Adrenal gland (tissue), 12 donors: ENCODE results near the gene SF3B2. TPM values are rescaled to one million over a fixed set of nuclear protein-coding genes. Genes with fewer than 3 reads are reported as not detected.

ENCODE experiments used
- DNase-seq, 7 donors: peaks; one replicate each; pipeline ENCODE4 v3.0.0-alpha.2; 2019 to 2020
- H3K27ac ChIP-seq, 5 donors: fragments of 200-600 bp; sonication (generic) in 4 of 5; 1 replicate in 3 of 5; 2 replicates in 2 of 5; pipeline versions ENCODE4 v1.5.1 to v1.8.0; 2016 to 2020; ENCODE audit warnings: mild to moderate bottlenecking in 1 of 5
- H3K27me3 ChIP-seq: fragments of 200-600 bp; 2 replicates; pipeline ENCODE4 v1.8.0; 2021
- H3K36me3 ChIP-seq, 2 donors: fragments of 200-600 bp; replicated peaks in 1 of 2; 1 replicate in 1 of 2; 2 replicates in 1 of 2; pipeline versions ENCODE4 v1.5.1 to v1.8.0; 2018 to 2022
- H3K4me1 ChIP-seq, 2 donors: fragments of 200-600 bp; replicated peaks in 1 of 2; 1 replicate in 1 of 2; 2 replicates in 1 of 2; pipeline versions ENCODE4 v1.5.1 to v1.8.0; 2018 to 2021
- H3K4me3 ChIP-seq, 4 donors: fragments of 200-600 bp; sonication (generic) in 3 of 4; one replicate each; pipeline ENCODE4 v1.5.1; 2016 to 2018
- H3K9me3 ChIP-seq, 3 donors: fragments of 200-600 bp; sonication (generic) in 1 of 3; replicated peaks in 1 of 3; 1 replicate in 2 of 3; 2 replicates in 1 of 3; pipeline versions ENCODE4 v1.5.1 to v1.8.0; 2016 to 2021
- POLR2A ChIP-seq, 2 donors: fragments of 450-650 bp; IDR thresholded peaks; one replicate each; pipeline ENCODE4 v1.6.1; 2017; ENCODE audit warnings: antibody characterized with exemption in 2 of 2, mild to moderate bottlenecking in 2 of 2, moderate library complexity in 1 of 2
- WGBS, 4 donors: extraction: QIAGEN DNeasy Blood & Tissue Kit in 2 of 4; methylation state at CpG; one replicate each; pipeline versions ENCODE4 v1.1.5 to v1.1.7; 2013 to 2017; 5-methylcytosine and 5-hydroxymethylcytosine counted together
- intact Hi-C, 2 donors: fragments of 100-400 bp; cut with DNase I; formaldehyde crosslinking; loops; one replicate each; pipeline versions ENCODE4 v1.14.1 to v1.15.0; 2022 to 2023
- polyA plus RNA-seq, 3 donors: library from polyadenylated mRNA; stranded (reverse); fragments of 200-250 nt in 2 of 3; fragments of 350-450 nt in 1 of 3; fragmentation: Illumina TruSeq in 1 of 3; extraction: RNeasy Lipid Tissue Mini Kit (QIAGEN cat#74804) in 1 of 3; gene quantifications; one replicate each; pipeline ENCODE4 v1.2.3, GENCODE V29; 2013 to 2014
- total RNA-seq, 9 donors: library from RNA; depleted of rRNA in 4 of 9; stranded (reverse); fragments of >200 nt in 4 of 9; fragments of 120-200 nt in 1 of 9; fragmentation: NEBNext Ultra II Directional in 1 of 9; extraction: Animal tissue kit (Norgen Biotek cat#: 25700) in 1 of 9; gene quantifications; one replicate each; pipeline versions ENCODE4 v1.1.0 to v1.2.4, GENCODE V29; 2013 to 2023
- TF ChIP-seq, protein P1 (sequence below), 6 experiments: fragments of 450-650 bp in 4 of 6; fragments of 200-600 bp in 2 of 6; sonication (generic) in 1 of 6; IDR thresholded peaks; 1 replicate in 5 of 6; 2 replicates in 1 of 6; pipeline versions ENCODE4 v1.5.1 to v1.8.0; 2016 to 2021; ENCODE audit warnings: antibody characterized with exemption in 6 of 6, mild to moderate bottlenecking in 2 of 6, moderate library complexity in 1 of 6
- donor health status: healthy with polysubstance abuse.
- donor health status: Bipolar disorder and iron deficiency.
- donor health status: DM: yes; HTN: yes; CAD: no.
- donor health status: DM: no; HTN: no; CAD: no.
- donor health status: DM: no; HTN: no; CAD: no.
- donor health status: DM: yes; HTN: yes; CAD: no.

Gene SF3B2
- total and polyA plus RNA-seq, 12 donors = 101 to 196 (median 141) TPM

DNA sequence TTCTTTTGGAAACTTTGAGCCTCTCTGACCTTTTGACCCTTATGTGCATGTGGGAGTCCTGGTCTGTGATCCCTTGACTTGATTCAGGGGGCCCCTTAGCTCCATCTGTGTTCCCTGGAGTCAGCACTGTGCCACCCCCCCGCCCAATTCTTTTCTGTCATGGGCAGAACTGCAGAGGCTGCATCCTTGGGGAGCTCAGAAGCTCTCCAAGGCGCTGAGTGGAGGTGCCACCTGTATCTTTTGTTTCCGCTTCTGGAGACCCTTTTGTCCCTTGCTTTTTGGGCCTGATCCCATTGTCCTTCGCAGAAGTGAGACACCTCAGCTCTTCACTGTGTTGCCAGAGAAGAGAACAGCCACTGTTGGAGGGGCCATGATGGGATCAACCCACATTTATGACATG is 15.5 kb downstream of the SF3B2 start:
- Histone ChIP-seq H3K36me3 (peaks cover 0 to 57% of the 10 kb centered on the region in 2 donors), H3K4me1 (peaks cover 18 to 39% of the 10 kb centered on the region in 2 donors), H3K27ac (peak overlapping the region in 4 of 5 donors; percentile 88 to 98 (median 94)), H3K27me3 (no peaks in the 10 kb centered on the region), H3K9me3 (no peaks in the 10 kb centered on the region), H3K4me3 (no peak overlapping the region)
- TF ChIP-seq, protein P1, sequence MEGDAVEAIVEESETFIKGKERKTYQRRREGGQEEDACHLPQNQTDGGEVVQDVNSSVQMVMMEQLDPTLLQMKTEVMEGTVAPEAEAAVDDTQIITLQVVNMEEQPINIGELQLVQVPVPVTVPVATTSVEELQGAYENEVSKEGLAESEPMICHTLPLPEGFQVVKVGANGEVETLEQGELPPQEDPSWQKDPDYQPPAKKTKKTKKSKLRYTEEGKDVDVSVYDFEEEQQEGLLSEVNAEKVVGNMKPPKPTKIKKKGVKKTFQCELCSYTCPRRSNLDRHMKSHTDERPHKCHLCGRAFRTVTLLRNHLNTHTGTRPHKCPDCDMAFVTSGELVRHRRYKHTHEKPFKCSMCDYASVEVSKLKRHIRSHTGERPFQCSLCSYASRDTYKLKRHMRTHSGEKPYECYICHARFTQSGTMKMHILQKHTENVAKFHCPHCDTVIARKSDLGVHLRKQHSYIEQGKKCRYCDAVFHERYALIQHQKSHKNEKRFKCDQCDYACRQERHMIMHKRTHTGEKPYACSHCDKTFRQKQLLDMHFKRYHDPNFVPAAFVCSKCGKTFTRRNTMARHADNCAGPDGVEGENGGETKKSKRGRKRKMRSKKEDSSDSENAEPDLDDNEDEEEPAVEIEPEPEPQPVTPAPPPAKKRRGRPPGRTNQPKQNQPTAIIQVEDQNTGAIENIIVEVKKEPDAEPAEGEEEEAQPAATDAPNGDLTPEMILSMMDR (IDR thresholded peaks at IDR 0.05) = no peak
- no peak for TF ChIP-seq POLR2A (IDR thresholded peaks at IDR 0.05)
- WGBS, 4 donors = 67 to 100% (median 89%) methylated on average over 4 of the region's 4 CpGs
- no peak for DNase-seq
- intact Hi-C loops = no loop called here

DNA sequence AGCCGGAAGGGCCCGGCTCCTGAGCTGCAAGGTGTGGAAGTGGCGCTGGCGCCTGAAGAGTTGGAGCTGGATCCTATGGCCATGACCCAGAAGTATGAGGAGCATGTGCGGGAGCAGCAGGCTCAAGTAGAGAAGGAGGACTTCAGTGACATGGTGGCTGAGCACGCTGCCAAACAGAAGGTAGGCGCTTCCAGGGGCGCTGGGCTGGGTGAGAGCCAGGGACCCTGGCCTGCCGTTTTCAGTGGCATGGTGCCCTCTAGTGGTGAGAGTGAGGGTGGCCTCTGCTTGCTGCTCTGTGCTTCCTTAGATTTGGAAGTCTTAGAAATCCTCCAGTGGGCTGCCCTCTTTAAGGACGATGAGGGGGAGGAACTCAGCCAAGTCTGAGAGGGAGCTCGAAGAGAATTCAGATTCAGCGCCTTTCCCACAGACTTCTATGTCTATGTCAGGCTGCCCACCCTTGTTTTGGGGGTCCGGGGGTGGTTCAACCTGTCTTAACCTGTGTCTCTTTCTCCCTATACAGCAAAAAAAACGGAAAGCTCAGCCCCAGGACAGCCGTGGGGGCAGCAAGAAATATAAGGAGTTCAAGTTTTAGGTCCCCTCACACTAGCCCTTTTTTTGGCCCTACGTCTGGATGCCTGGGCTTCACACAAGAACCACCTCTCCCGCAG is 16.1 kb downstream of the SF3B2 start:
- intact Hi-C loops = no loop called here
- DNase-seq = peak; percentile 67 to 90 (median 76)
- WGBS, 4 donors = 41 to 46% (median 43%) methylated on average over 8 to 17 of the region's 17 CpGs
- H3K36me3 ChIP-seq = peaks cover 0 to 51% of the 10 kb centered on the region in 2 donors
- no peak overlapping the region for H3K4me3 ChIP-seq
- peak overlapping the region; percentile 35 to 98 (median 94) for H3K27ac ChIP-seq
- TF ChIP-seq POLR2A (IDR thresholded peaks at IDR 0.05) = no peak
- TF ChIP-seq, protein P1 (IDR thresholded peaks at IDR 0.05) = peak; percentile 70 to 82 (median 79)
- H3K4me1 ChIP-seq = peaks cover 18 to 39% of the 10 kb centered on the region in 2 donors
- H3K27me3 ChIP-seq = no peaks in the 10 kb centered on the region
- no peaks in the 10 kb centered on the region for H3K9me3 ChIP-seq

DNA sequence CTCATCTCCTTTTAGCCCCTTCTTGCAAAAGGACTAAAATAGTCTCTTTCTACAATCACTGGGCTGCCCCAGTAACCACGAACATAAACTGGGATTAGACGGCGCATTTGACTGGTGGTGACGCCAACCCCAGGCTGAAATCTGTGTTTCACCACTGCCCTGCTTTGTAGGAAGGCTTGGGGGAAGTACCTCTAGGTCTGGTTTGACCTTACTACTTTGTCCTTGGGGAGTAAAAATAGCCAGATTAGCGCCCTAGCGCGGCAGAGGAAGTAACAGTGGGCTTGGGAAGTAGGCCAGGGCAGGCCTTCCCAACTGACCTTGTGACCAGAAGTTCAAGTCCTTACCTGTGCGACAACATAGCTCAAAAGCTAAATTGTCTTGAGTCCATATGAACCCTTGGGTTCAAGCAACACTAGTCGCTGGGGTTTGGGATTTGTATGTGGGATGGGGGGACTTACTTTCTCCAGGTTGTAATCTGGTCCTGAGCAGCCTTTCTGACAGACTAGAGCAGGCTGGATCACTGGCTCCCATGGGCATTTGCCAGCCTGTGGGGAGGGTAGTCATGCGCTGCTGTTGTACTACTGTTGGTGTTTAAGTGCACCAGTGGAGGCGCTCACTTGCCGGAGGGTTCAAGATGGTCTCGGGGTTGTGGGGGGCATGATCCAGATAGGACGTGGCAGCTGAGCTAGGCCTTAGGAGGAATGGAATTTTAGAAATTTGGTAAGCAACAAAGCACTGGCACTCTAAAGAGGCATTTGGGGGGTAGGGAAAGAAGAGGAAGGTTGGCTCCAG is 17.0 kb downstream of the SF3B2 start:
- Histone ChIP-seq H3K4me1 (peaks cover 18 to 39% of the 10 kb centered on the region in 2 donors), H3K36me3 (peaks cover 0 to 42% of the 10 kb centered on the region in 2 donors), H3K9me3 (no peaks in the 10 kb centered on the region), H3K4me3 (peak overlapping the region in 2 of 4 donors; percentile 66 to 75), H3K27ac (peak overlapping the region; percentile 35 to 98 (median 94)), H3K27me3 (no peaks in the 10 kb centered on the region)
- peak; percentile 60 to 82 (median 73) for DNase-seq
- intact Hi-C loops = no loop called here
- TF ChIP-seq POLR2A (IDR thresholded peaks at IDR 0.05) = peak in 1 of 2 donors; percentile 9
- TF ChIP-seq, protein P1 (IDR thresholded peaks at IDR 0.05) = peak in 2 of 6 experiments; percentile 8 to 14
- WGBS, 4 donors = 20 to 25% (median 22%) methylated on average over 9 to 14 of the region's 14 CpGs
